Smooth muscle cell (in vitro differentiated cells): ENCODE measurements around the gene TAOK2. TPM values are rescaled to one million over a fixed set of nuclear protein-coding genes. Genes with fewer than 3 reads are reported as not detected.

ENCODE experiments used
- DNase-seq: peaks from one replicate; lab custom pipeline; 2025; ENCODE audit not compliant: unreplicated experiment; lab: John Stamatoyannopoulos, UW
- H2AFZ ChIP-seq: fragments of 200-600 bp; sonication (generic); 2 replicates; pipeline ENCODE4 v1.6.0; 2016; ENCODE audit warnings: antibody characterized with exemption, low read depth, mild to moderate bottlenecking
- H3F3A ChIP-seq: fragments of 200-600 bp; sonication (generic); 2 replicates; pipeline ENCODE4 v1.6.0; 2017; ENCODE audit warnings: antibody characterized with exemption, low read depth
- H3K27ac ChIP-seq: fragments of 200-600 bp; sonication (generic); 2 replicates; pipeline ENCODE4 v1.5.1; 2016; ENCODE audit warnings: low read depth, mild to moderate bottlenecking
- H3K27me3 ChIP-seq: fragments of 200-600 bp; sonication (generic); 2 replicates; pipeline ENCODE4 v1.6.1; 2016; ENCODE audit warnings: low read depth, mild to moderate bottlenecking
- H3K36me3 ChIP-seq: fragments of 200-600 bp; sonication (generic); 2 replicates; pipeline ENCODE4 v1.5.1; 2016; ENCODE audit warnings: low read depth
- H3K4me1 ChIP-seq: fragments of 200-600 bp; sonication (generic); 2 replicates; pipeline ENCODE4 v1.5.1; 2016; ENCODE audit warnings: low read depth
- H3K4me2 ChIP-seq: fragments of 200-600 bp; sonication (generic); 2 replicates; pipeline ENCODE4 v1.6.0; 2016; ENCODE audit warnings: mild to moderate bottlenecking
- H3K4me3 ChIP-seq: fragments of 200-600 bp; sonication (generic); 2 replicates; pipeline ENCODE4 v1.5.1; 2016; ENCODE audit warnings: mild to moderate bottlenecking
- H3K79me2 ChIP-seq: fragments of 200-600 bp; sonication (generic); 2 replicates; pipeline ENCODE4 v1.6.0; 2016; ENCODE audit warnings: low read depth, mild to moderate bottlenecking
- H3K9ac ChIP-seq: fragments of 200-600 bp; sonication (generic); 2 replicates; pipeline ENCODE4 v1.6.0; 2016; ENCODE audit warnings: low read depth
- H3K9me3 ChIP-seq: fragments of 200-600 bp; sonication (generic); replicated peaks from 2 replicates; pipeline ENCODE4 v1.5.1; 2016; ENCODE audit warnings: low read depth
- H4K20me1 ChIP-seq: fragments of 200-600 bp; sonication (generic); 2 replicates; pipeline ENCODE4 v1.6.0; 2016; ENCODE audit warnings: low read depth
- WGBS: methylation state at CpG from one replicate; pipeline ENCODE4 v1.1.7; 2016; ENCODE audit warnings: low lambda C conversion rate; 5-methylcytosine and 5-hydroxymethylcytosine counted together
- polyA plus RNA-seq: library from polyadenylated mRNA; unstranded; fragments of >200 nt; fragmentation: Nextera tagmentation; extraction: Ambion mirVana; gene quantifications from 2 replicates; pipeline ENCODE4 v1.2.1, GENCODE V29; 2016
- total RNA-seq: library from RNA; depleted of rRNA; stranded (reverse); fragments of >200 nt; gene quantifications from 2 replicates; pipeline ENCODE4 v1.2.3, GENCODE V29; 2014
- TF ChIP-seq, protein P1 (sequence below): fragments of 200-600 bp; sonication (generic); IDR thresholded peaks from 2 replicates; pipeline ENCODE4 v1.5.1; 2017; ENCODE audit warnings: borderline replicate concordance, mild to moderate bottlenecking, antibody characterized with exemption; ENCODE audit not compliant: insufficient read depth, poor library complexity, severe bottlenecking

Gene TAOK2
- total and polyA plus RNA-seq, 2 experiments from 2014 or later, result 26.0 to 26.2 TPM

DNA sequence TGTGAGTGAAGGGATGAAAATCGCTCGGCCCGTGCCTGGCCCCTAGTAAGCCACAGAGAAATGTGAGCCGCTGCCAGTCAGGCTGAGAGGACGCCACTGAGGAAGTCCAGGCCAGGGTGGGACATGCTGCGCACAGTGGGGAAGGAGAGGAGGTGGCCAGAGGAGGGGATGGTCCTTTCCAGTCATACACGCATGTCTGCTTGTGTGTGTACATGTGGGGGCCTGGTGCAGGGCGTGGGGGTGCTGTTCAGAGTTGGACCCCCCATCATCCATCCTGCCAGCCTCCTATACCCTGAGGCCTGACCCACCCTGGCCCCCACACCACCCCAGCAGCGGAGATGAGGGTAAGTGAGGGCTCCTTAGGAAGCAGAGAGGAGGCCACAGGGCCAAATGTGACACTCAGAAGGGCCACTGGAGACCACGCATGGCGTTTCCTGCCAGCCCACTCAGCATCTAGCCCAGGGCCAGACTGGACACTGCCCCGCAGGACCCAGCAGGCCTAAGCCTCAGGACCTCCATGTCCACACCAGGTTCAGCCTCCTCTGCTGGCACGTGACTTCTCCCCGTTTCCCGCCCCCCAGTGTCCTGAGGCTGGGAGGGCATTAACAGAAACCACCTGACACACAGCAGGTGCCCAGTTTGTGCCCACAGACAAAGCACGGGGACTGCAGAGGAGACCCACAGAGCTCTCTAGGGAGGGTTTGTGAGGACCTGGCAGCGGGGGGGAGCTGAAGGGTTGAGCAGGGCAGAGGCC is 30.2 kb downstream of the TAOK2 start:
- DNase-seq, result no peak
- Histone ChIP-seq H3K27me3 (no peaks in the 10 kb centered on the region), H4K20me1 (no peaks in the 10 kb centered on the region), H3K4me2 (no peak overlapping the region), H3K27ac (no peak overlapping the region), H3K36me3 (no peaks in the 10 kb centered on the region), H3F3A (no peaks in the 10 kb centered on the region), H3K4me3 (no peak overlapping the region), H3K4me1 (no peaks in the 10 kb centered on the region), H3K9me3 (no peaks in the 10 kb centered on the region), H2AFZ (no peak overlapping the region), H3K9ac (no peak overlapping the region), H3K79me2 (no peaks in the 10 kb centered on the region)
- WGBS, result 97% methylated on average over 17 of the region's 17 CpGs
- TF ChIP-seq, protein P1, sequence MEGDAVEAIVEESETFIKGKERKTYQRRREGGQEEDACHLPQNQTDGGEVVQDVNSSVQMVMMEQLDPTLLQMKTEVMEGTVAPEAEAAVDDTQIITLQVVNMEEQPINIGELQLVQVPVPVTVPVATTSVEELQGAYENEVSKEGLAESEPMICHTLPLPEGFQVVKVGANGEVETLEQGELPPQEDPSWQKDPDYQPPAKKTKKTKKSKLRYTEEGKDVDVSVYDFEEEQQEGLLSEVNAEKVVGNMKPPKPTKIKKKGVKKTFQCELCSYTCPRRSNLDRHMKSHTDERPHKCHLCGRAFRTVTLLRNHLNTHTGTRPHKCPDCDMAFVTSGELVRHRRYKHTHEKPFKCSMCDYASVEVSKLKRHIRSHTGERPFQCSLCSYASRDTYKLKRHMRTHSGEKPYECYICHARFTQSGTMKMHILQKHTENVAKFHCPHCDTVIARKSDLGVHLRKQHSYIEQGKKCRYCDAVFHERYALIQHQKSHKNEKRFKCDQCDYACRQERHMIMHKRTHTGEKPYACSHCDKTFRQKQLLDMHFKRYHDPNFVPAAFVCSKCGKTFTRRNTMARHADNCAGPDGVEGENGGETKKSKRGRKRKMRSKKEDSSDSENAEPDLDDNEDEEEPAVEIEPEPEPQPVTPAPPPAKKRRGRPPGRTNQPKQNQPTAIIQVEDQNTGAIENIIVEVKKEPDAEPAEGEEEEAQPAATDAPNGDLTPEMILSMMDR, result no peak

DNA sequence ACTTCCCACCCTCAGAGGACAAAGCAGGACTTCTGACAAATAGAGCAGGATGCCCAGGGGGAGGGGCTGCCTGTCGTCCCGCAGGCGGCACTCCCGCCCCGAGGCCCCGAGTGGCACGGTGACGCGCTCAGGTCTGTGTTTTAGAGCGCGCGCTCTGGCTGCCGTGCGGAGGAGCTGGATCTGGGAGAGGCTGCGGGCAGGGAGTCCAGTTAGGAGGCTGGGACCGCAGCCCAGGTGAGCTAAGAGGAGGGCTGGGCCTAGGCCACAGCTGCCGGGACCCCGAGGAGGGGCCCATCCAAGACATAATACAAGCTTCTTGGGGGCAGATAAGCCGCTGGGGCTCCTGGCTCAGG is 30.7 kb downstream of the TAOK2 start:
- no peak overlapping the region for H3K4me3 ChIP-seq
- H3K4me1 ChIP-seq, result no peaks in the 10 kb centered on the region
- no peaks in the 10 kb centered on the region for H4K20me1 ChIP-seq
- no peak overlapping the region for H2AFZ ChIP-seq
- H3K9ac ChIP-seq, result no peak overlapping the region
- H3K79me2 ChIP-seq, result no peaks in the 10 kb centered on the region
- H3F3A ChIP-seq, result no peaks in the 10 kb centered on the region
- no peak for DNase-seq
- H3K36me3 ChIP-seq, result no peaks in the 10 kb centered on the region
- peaks cover 2% of the 10 kb centered on the region for H3K27me3 ChIP-seq
- no peaks in the 10 kb centered on the region for H3K9me3 ChIP-seq
- TF ChIP-seq, protein P1, result no peak
- 96% methylated on average over 19 of the region's 19 CpGs for WGBS
- H3K4me2 ChIP-seq, result no peak overlapping the region
- no peak overlapping the region for H3K27ac ChIP-seq

DNA sequence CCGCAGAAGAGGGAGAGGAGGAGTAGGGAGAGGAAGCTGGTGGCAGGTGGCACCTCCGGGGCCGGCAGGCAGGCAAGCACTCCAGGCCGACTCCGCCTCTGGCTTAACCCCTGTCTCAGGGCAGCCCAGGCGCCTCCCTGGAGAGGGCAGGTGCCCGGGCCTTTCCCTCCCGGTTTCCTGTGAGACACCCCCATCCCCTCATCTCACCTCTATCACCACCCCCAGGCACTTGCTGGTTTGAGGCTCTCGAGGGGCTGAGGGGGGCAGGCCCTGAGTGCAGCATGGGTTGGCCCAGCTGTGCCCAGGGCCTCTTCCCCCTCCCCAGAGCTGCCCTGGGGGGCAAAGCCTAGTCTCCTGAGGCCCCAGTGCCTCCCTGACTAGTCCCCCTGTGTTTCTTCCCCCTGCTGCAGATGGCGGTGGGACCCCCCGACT is 31.2 kb downstream of the TAOK2 start:
- Histone ChIP-seq H2AFZ (no peak overlapping the region), H3K27ac (no peak overlapping the region), H3K9ac (no peak overlapping the region), H3K79me2 (no peaks in the 10 kb centered on the region), H3K4me1 (no peaks in the 10 kb centered on the region), H3F3A (no peaks in the 10 kb centered on the region), H3K27me3 (peaks cover 6% of the 10 kb centered on the region), H3K4me3 (no peak overlapping the region), H3K9me3 (no peaks in the 10 kb centered on the region), H4K20me1 (no peaks in the 10 kb centered on the region), H3K36me3 (no peaks in the 10 kb centered on the region), H3K4me2 (no peak overlapping the region)
- DNase-seq, result no peak
- WGBS, result 90% methylated on average over 9 of the region's 11 CpGs
- TF ChIP-seq, protein P1, result no peak

DNA sequence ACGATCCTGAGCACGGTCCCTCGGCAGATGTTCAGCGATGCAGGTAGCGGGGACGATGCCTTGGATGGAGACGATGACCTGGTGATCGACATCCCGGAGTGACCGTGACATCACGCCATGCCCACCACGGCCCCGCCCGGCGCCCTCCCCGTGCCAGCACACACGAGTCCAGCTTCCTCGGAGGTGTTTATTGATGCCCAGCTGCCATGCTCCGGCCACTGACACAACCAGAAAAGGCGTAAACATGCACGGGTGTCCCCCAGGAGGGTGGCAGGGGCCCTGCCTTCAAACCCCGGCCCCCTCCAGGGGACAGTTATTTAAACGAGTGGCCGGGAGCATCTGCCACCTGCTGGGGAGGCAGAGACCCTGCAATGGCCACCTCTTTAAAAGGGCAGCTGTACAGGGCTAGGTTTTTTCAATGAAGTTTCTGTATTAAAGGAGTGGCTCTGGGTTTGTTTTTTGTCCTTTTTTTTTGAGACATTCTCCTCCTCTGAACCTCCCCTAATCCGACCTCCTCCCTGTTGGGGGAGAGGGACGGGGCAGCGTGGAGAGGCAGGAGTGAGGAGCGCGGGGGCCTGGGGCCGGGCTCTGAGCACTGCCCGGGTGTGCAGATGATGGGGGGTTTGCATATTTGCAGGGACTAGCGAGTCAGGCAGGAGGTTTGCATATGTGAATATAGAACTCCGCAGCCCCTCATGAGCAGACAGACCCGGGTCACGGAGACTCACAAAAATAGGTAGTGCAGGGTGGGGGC is 31.9 kb downstream of the TAOK2 start:
- no peak overlapping the region for H2AFZ ChIP-seq
- H3K9me3 ChIP-seq, result no peaks in the 10 kb centered on the region
- 79% methylated on average over 21 of the region's 35 CpGs for WGBS
- no peak overlapping the region for H3K27ac ChIP-seq
- TF ChIP-seq, protein P1, result peak; percentile 72
- H3F3A ChIP-seq, result no peaks in the 10 kb centered on the region
- no peak for DNase-seq
- peaks cover 13% of the 10 kb centered on the region for H3K27me3 ChIP-seq
- no peaks in the 10 kb centered on the region for H4K20me1 ChIP-seq
- no peaks in the 10 kb centered on the region for H3K36me3 ChIP-seq
- H3K4me1 ChIP-seq, result peaks cover 6% of the 10 kb centered on the region
- no peak overlapping the region for H3K4me3 ChIP-seq
- H3K79me2 ChIP-seq, result no peaks in the 10 kb centered on the region
- H3K9ac ChIP-seq, result no peak overlapping the region
- H3K4me2 ChIP-seq, result no peak overlapping the region
